Right lobe of liver (tissue), 4 donors: Measurements from ENCODE around the gene TENM4.

Experiments used
- CTCF ChIP-seq, 4 donors: fragments of 200-600 bp in 3 of 4; fragments of 450-650 bp in 1 of 4; IDR thresholded peaks; one replicate each; pipeline versions ENCODE4 v1.5.1 to v1.8.0; 2016 to 2022; ENCODE audit warnings: antibody characterized with exemption in 4 of 4, mild to moderate bottlenecking in 2 of 4
- POLR2A ChIP-seq: fragments of 450-650 bp; IDR thresholded peaks from one replicate; pipeline ENCODE4 v1.6.1; 2017; ENCODE audit warnings: antibody characterized with exemption, mild to moderate bottlenecking
- donor health status: DM: no; HTN: no; CAD: no.
- donor health status: DM: no; HTN: no; CAD: no.
- donor health status: DM: no; HTN: yes; CAD: no.

DNA sequence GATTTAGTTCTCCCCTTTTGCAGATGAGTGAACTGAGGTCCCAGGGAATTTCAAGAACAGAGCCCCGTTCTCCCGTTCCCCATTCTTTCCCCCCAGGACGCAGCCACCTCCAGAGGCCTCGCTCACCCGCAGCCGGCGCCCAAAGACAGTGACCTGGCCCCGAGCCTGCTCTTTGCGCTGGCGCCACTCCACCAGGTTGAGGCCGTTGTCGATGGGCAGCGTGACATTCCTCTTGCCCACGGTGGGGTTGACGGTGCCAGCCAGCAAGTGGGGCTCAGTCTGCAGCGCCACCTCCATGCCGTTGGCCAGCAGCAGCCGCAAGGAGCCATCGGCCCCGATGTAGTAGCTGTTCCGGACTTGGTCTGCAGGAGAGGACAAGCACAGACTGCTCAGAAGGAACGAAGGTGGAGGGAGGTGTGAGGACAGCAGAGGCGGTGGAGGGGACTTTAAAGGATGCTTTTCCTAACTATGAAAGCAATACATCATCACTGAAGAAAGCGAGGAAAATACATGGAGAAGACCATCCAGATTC, 764.7 kb downstream of the TENM4 start:
- no peak for TF ChIP-seq CTCF (IDR thresholded peaks at IDR 0.05)
- no peak for TF ChIP-seq POLR2A
